OCI-LY7 (cell line): ENCODE measurements around the gene LIPE. TPM values are rescaled to one million over a fixed set of nuclear protein-coding genes. Genes with fewer than 3 reads are reported as not detected.

Experiments used
- BruUV-seq: library from RNA; stranded (reverse); fragments of 400-500 nt; replicated peaks from 2 replicates; lab custom pipeline; 2021; lab: Mats Ljungman, UMichigan
- CTCF ChIA-PET: fragments of 300-600 bp; sonication (Branson Sonifier 250); formaldehyde crosslinking; loops from one replicate; lab custom pipeline; 2022; ENCODE audit warnings: antibody characterized with exemption; ENCODE audit not compliant: unreplicated experiment; lab: Charles Lee
- POLR2A ChIA-PET: fragments of 300-600 bp; sonication (Branson Sonifier 250); formaldehyde crosslinking; loops from one replicate; lab custom pipeline; 2022; ENCODE audit warnings: antibody characterized with exemption; lab: Charles Lee
- DNase-seq: peaks from one replicate; pipeline ENCODE4 v3.0.0-alpha.2; 2015; ENCODE audit warnings: low spot score
- H2AFZ ChIP-seq: fragments of 200-600 bp; sonication (generic), shearing (Covaris generic); 2 replicates; pipeline ENCODE4 v1.6.1; 2014; ENCODE audit warnings: mild to moderate bottlenecking, antibody characterized with exemption, low read length, moderate library complexity
- H3K27ac ChIP-seq: fragments of 200-600 bp; sonication (generic); 2 replicates; pipeline ENCODE4 v1.5.1; 2014; ENCODE audit warnings: mixed run types, low read depth, mild to moderate bottlenecking, moderate library complexity, low read length, inconsistent platforms; ENCODE audit not compliant: poor library complexity, severe bottlenecking
- H3K36me3 ChIP-seq: fragments of 200-600 bp; sonication (generic); 2 replicates; pipeline ENCODE4 v1.6.1; 2014; ENCODE audit warnings: mild to moderate bottlenecking, antibody characterized with exemption, low read length, moderate library complexity, mixed read lengths; ENCODE audit not compliant: insufficient read depth
- H3K4me1 ChIP-seq: fragments of 200-600 bp; sonication (generic); 2 replicates; pipeline ENCODE4 v1.5.1; 2014; ENCODE audit warnings: mild to moderate bottlenecking, low read length; ENCODE audit not compliant: insufficient read depth, poor library complexity, severe bottlenecking
- H3K4me2 ChIP-seq: fragments of 200-600 bp; sonication (generic); 2 replicates; pipeline ENCODE4 v1.6.1; 2014; ENCODE audit warnings: mild to moderate bottlenecking, low read length
- H3K4me3 ChIP-seq: fragments of 200-600 bp; sonication (generic); 2 replicates; pipeline ENCODE4 v1.5.1; 2014; ENCODE audit warnings: mild to moderate bottlenecking, low read depth, low read length; ENCODE audit not compliant: poor library complexity, severe bottlenecking
- H3K79me2 ChIP-seq: fragments of 200-600 bp; sonication (generic); 2 replicates; pipeline ENCODE4 v1.6.1; 2016; ENCODE audit warnings: low read depth, mild to moderate bottlenecking, low read length, moderate library complexity, mixed read lengths; ENCODE audit not compliant: insufficient read depth
- H3K9me2 ChIP-seq: fragments of 200-600 bp; sonication (generic); 2 replicates; pipeline ENCODE4 v1.6.1; 2016; ENCODE audit warnings: mild to moderate bottlenecking, low read length, mixed read lengths; ENCODE audit not compliant: insufficient read depth
- H3K9me3 ChIP-seq: fragments of 200-600 bp; sonication (generic); 2 replicates; pipeline ENCODE4 v1.6.1; 2014; ENCODE audit warnings: mild to moderate bottlenecking, mixed run types, low read length, mixed read lengths
- H4K20me1 ChIP-seq: fragments of 200-600 bp; sonication (generic); 2 replicates; pipeline ENCODE4 v1.6.1; 2014; ENCODE audit warnings: mild to moderate bottlenecking, antibody characterized with exemption, low read length, moderate library complexity, mixed read lengths; ENCODE audit not compliant: insufficient read depth
- EZH2phosphoT487 ChIP-seq: fragments of 200-600 bp; sonication (generic); IDR thresholded peaks from 2 replicates; pipeline ENCODE4 v1.6.1; 2018; ENCODE audit warnings: low read depth, borderline replicate concordance, mild to moderate bottlenecking, mixed run types, antibody characterized with exemption, low read length, moderate library complexity, mixed read lengths
- intact Hi-C: fragments of 100-400 bp; cut with micrococcal nuclease; formaldehyde crosslinking; loops from one replicate; pipeline ENCODE4 v1.10.0; 2022; ENCODE audit not compliant: unreplicated experiment
- total RNA-seq, 2 experiments: library from RNA; depleted of rRNA in 1 of 2; stranded (reverse); fragments of >200 nt in 1 of 2; shearing (Covaris generic) in 1 of 2; gene quantifications; 2 replicates each; pipeline ENCODE4 v1.2.3, GENCODE V29; 2014 to 2022
- TF ChIP-seq, protein P1 (sequence below): fragments of 200-600 bp; sonication (generic); conservative IDR thresholded peaks from 2 replicates; pipeline ENCODE4 v1.5.1; 2014; ENCODE audit warnings: mild to moderate bottlenecking, antibody characterized with exemption, low read length, moderate library complexity, mixed read lengths

The LIPE gene
- total RNA-seq, 2 experiments from 2014 or later = 21.2 to 35.6 TPM

DNA sequence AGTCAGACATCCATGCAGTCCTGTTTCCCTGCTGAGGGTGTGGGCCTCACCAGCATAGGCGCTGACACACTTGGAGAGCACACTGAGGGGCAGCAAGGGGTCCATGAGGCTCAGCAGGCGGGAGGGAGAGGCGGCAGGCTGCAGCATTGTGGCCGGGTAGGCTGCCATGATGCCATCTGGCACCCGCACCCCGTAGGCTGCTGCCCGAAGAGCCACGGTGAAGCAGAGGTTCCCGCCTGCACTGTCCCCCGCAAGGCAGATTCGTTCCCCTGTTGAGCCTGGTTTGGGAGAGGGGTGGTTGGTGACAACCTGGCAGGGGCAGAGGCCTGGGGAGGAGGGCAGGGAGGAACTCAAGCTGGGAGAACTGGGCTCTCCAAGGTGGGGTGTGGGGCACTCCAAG lies 21.1 kb downstream of the LIPE start:
- H3K9me3 ChIP-seq = no peaks in the 10 kb centered on the region
- H3K79me2 ChIP-seq = no peaks in the 10 kb centered on the region
- no peaks in the 10 kb centered on the region for H3K4me1 ChIP-seq
- ChIA-PET CTCF (no interaction called here), POLR2A (interaction anchor here (1.2 kb wide), 1 partner anchor 10 kb away, joined by 5 read pairs; no protein-coding TSS in a partner anchor)
- no peaks in the 10 kb centered on the region for H4K20me1 ChIP-seq
- no peak for DNase-seq
- no TSS peak for BruUV-seq
- no peak overlapping the region for H2AFZ ChIP-seq
- H3K36me3 ChIP-seq = peaks cover 59% of the 10 kb centered on the region
- no peaks in the 10 kb centered on the region for H3K9me2 ChIP-seq
- TF ChIP-seq, protein P1, sequence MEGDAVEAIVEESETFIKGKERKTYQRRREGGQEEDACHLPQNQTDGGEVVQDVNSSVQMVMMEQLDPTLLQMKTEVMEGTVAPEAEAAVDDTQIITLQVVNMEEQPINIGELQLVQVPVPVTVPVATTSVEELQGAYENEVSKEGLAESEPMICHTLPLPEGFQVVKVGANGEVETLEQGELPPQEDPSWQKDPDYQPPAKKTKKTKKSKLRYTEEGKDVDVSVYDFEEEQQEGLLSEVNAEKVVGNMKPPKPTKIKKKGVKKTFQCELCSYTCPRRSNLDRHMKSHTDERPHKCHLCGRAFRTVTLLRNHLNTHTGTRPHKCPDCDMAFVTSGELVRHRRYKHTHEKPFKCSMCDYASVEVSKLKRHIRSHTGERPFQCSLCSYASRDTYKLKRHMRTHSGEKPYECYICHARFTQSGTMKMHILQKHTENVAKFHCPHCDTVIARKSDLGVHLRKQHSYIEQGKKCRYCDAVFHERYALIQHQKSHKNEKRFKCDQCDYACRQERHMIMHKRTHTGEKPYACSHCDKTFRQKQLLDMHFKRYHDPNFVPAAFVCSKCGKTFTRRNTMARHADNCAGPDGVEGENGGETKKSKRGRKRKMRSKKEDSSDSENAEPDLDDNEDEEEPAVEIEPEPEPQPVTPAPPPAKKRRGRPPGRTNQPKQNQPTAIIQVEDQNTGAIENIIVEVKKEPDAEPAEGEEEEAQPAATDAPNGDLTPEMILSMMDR = no peak
- no peak for TF ChIP-seq EZH2phosphoT487
- H3K27ac ChIP-seq = no peak overlapping the region
- no peak overlapping the region for H3K4me3 ChIP-seq
- intact Hi-C loops = no loop called here
- H3K4me2 ChIP-seq = no peak overlapping the region

DNA sequence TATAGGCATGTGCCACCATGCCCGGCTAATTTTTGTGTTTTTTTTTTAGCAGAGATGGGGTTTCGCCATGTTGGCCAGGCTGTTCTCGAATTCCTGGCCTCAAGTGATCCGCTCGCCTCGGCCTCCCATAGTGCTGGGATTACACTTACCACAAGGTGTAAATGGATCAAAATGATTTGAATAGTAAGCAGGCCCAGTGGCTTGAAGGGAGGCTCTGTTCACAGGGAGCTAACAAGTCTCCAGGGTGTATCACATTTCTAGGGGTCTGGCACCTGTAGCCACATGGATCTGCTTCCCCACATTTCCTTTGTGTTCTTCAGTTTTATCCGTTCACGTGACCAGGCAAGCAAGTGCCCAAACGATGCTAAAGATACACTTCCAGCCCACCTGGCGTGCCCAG lies 23.6 kb downstream of the LIPE start:
- peaks cover 49% of the 10 kb centered on the region for H3K36me3 ChIP-seq
- ChIA-PET CTCF (interaction anchor here (0.6 kb wide), 1 partner anchor 16 kb away, joined by 3 read pairs; no protein-coding TSS in a partner anchor), POLR2A (no interaction called here)
- no peak overlapping the region for H3K27ac ChIP-seq
- no peaks in the 10 kb centered on the region for H3K9me3 ChIP-seq
- intact Hi-C loops = no loop called here
- no peaks in the 10 kb centered on the region for H3K4me1 ChIP-seq
- no peak for TF ChIP-seq EZH2phosphoT487
- no TSS peak for BruUV-seq
- H3K9me2 ChIP-seq = no peaks in the 10 kb centered on the region
- no peak overlapping the region for H3K4me3 ChIP-seq
- H3K79me2 ChIP-seq = no peaks in the 10 kb centered on the region
- H3K4me2 ChIP-seq = no peak overlapping the region
- DNase-seq = no peak
- no peak overlapping the region for H2AFZ ChIP-seq
- no peaks in the 10 kb centered on the region for H4K20me1 ChIP-seq

DNA sequence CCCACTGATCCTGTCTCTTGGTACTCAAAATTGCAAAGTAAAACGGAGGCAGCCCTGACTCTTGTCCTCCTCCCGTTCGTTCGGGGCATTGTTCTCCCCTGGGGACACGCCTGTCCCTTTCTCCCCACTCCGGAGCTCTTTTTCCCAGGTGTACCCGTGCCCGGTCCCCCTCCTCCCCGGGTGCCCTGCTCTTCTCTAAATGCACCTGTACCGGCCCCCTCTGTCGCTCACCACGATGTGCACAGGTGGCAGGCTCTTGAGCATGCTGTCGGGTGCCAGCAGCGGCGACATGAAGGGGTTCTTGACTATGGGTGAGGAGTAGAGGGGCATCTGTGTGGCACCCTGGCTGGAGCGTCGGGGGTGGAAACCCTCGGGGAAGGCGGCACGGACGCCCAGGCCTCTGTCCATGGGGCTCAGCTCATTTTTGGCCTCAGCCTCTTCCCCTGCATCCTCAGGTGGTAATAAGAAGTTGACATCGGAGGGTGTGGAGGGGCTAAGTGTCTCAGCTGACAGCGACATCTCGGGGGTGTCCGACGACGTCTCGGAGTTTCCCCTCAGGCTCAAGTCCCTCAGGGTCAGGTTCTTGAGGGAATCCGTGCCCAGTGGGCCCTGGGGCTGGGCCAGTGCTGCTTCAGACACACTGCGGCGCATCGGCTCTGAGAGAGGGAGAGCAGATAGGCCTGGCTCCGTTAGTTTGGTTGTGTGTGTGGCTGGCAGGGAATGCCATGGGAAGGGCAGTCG lies 24.6 kb downstream of the LIPE start:
- TF ChIP-seq, protein P1 = no peak
- no peak for TF ChIP-seq EZH2phosphoT487
- Histone ChIP-seq H3K4me1 (peaks cover 3% of the 10 kb centered on the region), H3K36me3 (peaks cover 39% of the 10 kb centered on the region), H4K20me1 (no peaks in the 10 kb centered on the region), H2AFZ (no peak overlapping the region), H3K4me2 (no peak overlapping the region; the same call in 1 of the 2 replicates), H3K9me2 (no peaks in the 10 kb centered on the region), H3K9me3 (no peaks in the 10 kb centered on the region), H3K27ac (no peak overlapping the region), H3K4me3 (no peak overlapping the region), H3K79me2 (no peaks in the 10 kb centered on the region)
- DNase-seq = no peak
- ChIA-PET CTCF (no interaction called here), POLR2A (no interaction called here)
- intact Hi-C loops = no loop called here
- BruUV-seq = no TSS peak
